HG02623 (cell line): Measurements from ENCODE around the gene MED12L.
"Not testable (repeated sequence)": the region's sequence is repeated elsewhere in the genome, so short reads cannot be mapped to it uniquely, and the experiment has no call there.

Experiments used
- ATAC-seq: cut with Tn5 transposase; IDR thresholded peaks from one replicate; pipeline ENCODE4 v1.9.1; 2021; ENCODE audit warnings: moderate library complexity; ENCODE audit not compliant: unreplicated experiment

The MED12L gene

DNA sequence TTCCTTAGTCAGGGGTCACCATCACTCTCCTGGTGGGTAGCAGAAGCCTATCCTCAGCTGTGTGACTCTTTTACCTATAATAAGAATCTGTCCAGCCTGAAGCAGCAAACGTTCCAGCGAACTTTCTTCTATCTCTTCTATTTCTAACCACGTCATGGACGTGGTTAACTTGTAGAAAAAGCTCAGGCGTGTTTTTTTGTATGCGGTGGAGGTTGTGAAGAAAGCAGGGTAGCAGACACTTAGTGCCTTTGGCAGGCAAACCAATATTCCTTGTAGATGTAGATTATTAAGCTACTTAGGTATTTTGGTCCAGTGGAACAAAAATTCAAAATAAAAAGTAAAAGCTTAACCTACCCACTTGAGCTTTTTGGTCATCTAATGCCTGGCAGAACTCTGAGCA lies 149.4 kb downstream of the MED12L start:
- no peak for ATAC-seq

GRCh38 chr3:151236316-151236715 lies 150.9 kb downstream of the MED12L start:
- ATAC-seq, result no peak

DNA sequence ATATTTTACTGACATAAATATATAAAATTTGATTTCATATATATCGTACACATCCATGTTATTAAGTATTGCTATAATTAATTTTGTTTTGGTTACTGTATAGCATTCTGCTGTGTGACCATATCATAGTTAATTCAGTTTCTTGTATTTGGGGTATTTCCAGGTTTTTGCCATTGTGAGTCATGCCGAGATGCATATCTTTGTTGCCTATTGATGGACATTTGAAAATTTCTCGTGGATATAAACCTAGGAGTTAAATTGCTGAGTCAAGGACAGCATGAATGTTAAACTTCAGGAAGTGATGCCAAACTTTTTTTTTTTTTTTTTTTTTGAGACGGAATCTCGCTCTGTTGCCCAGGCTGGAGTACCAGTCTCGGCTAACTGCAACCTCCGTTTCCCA lies 151.3 kb downstream of the MED12L start:
- ATAC-seq, result no peak

DNA sequence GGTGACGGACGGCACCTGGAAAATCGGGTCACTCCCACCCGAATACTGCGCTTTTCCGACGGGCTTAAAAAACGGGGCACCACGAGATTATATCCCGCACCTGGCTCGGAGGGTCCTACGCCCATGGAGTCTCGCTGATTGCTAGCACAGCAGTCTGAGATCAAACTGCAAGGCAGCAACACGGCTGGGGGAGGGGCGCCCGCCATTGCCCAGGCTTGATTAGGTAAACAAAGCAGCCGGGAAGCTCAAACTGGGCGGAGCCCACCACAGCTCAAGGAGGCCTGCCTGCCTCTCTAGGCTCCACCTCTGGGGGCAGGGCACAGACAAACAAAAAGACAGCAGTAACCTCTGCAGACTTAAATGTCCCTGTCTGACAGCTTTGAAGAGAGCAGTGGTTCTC lies 156.5 kb downstream of the MED12L start:
- ATAC-seq, result not testable (repeated sequence)

DNA sequence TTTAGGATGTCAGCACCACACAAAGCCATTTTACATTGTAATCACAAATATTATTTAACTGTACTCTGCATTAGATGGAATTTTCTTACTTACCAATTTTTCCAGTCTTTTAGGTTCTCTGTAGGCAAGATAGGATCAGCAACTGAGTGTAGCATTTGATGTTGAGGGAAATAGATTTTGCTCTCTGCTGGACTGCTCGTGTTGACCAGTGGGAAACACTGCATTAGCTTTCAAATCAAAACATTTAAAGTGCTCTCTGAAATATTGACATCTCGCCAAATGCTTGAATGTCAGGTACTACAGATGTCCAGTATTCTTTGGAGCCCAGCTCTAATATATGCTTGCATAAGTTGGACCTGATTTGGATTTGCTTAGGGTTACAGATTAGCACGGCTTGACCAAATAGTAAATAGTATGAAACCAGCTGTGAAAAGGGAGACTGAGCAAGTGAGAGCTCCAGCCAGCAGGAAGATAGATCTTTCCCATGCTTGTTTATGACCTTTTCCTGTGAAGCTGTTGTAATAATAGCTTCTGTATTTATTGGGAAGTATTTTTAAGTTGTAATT lies 163.4 kb downstream of the MED12L start:
- ATAC-seq, result no peak

- ATAC-seq, result no peak
Observed at GRCh38 chr3:151256749-151257148, 171.3 kb downstream of the MED12L start.

DNA sequence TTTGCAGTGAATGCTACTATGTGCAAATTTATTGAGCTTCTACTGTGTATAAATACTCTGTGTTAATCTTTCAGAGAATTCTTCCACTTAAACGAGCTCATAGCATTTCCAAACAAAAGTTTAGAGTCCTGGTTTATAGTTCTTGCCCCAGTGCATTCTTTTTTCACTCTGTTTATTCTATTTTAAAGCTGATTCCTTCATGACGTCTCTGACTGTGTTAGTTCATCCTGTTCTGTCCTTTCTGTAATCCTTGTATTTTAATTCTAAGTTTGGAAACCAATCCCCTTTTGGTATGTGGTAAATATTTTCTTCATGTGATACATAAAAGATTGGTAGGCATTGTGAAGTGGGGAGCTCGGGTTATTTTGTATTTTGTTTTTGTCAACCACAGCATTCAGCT lies 174.2 kb downstream of the MED12L start:
- no peak for ATAC-seq

DNA sequence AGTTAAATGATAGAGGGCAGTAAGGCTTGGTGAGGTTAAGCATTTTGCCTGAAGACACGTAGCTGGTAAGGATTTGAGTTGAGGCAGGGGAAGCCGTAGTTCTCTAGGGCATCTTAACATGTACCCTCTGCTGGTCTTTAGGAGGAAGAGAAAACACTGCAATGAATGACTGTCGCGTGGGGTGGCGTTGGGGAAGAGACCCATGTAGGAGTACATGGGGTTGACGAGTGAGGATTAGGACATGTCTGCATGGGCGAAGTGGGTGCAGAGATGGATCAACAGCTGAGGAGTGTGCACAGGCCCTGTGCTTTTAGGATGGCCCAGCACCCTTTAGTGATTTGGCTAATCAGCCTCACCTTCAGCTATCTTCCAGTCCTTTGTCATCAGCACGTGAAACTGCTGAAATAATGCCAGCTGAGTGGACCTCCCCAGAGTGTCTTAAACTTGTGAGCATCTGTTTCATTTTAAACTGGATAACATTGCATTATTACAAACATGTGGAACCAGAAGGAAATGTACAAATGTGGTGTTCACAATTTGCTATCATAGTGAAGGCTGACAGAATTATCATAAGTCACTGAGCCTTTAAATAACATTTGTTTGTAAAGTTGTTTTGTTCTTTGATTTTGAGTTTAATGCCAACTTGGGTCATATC lies 177.5 kb downstream of the MED12L start:
- no peak for ATAC-seq

DNA sequence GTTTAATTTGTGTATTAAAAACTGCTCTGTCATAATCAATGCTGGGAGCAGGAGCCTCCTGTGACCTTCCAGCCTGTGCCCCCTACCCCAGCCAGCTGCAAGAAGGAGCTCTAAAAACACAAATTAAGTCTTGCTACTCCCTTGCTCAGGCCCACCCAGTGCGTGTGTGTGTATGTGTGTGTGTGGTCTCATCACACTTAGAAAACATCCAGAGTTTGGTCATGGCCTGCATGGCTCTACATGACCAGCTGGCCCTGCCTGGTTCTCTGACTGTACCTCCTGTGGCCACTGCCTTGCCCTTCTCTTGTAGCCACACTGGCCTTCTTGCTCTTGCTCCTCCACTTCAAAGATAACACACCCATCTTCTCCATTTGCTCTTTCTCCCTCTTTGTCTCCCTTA lies 179.1 kb downstream of the MED12L start:
- ATAC-seq, result no peak

DNA sequence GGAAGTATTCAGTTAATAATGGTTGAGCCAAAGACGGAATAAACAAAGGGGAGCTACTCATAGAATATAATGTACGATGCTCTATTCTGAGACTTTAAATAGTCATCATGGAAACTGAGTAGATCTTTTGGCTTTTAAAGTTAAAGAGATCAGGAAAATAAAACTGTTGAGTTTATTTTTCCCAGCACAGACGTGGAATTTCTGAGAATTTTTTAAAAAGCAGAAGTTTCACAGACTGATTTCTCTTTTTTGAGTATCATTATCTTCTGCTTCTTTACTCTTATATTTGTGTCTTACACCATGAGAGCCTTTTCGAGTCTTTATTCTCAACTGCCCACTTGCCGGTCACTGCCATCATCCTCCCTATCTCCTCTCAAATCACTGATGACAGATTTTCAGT lies 179.7 kb downstream of the MED12L start:
- no peak for ATAC-seq

GRCh38 chr3:151265866-151266265 lies 180.4 kb downstream of the MED12L start:
- ATAC-seq, result peak; percentile 96

DNA sequence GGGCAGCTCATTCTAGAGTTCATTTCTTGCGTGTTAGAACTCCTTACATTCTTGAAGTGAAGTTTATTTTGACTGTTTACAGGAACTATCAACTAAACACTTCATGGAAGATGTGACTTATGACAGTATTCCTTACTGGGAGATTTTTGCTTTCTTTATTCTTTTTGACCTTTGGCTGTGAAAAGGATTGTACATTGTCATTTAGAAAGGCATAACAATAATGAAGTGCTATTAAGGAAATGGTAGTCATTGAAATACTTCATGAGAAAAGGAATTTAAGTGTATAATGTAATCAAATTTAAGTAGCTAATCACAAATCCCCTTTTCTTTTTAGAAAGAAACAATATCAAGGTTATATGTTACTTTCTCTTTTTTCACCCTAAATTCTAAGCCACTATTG lies 181.6 kb downstream of the MED12L start:
- ATAC-seq, result no peak

DNA sequence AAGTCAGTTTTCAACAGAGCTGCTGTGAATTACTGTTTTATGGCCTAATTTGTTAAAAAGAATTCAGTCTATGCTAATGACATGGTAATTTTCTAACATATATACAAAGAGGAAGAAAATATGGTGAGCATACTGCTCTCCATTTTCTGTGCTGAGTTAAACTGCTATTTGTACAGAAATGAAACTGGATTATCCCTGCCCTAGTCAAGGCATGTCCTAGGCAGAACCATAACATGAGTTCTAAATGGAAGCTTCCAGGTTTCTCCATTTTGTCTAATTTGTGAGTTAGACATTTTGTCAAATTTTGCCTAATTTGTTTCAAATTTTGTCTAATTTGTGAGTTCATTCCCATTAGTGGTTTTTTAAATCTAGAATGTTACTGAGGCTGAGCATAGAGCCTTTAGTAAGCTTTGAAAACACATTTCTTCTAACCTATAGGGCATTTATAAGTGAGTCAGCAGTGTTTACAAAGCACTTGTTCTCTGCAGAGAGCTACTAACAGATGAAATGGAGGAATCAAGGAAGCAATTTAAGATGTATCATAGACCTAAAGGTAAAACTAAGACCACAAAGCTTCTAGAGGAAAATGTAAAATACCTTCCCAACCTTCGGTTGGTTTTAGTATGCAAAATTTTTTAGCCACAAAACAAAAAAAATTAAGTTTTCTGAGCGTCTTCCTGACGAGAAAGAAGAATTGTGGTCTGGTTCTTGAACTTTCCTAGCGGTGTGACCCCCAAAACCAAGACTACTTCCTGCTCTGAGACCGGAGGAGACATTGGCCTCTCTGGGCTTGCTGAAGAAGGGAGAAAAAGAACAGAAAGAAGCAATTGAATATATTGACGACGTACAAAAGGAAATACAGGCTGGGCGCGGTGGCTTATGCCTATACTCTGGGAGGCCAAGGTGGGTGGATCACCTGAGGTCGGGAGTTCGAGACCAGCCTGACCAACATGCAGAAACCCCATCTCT lies 183.1 kb downstream of the MED12L start:
- peak; percentile 56 for ATAC-seq

- no peak for ATAC-seq
Observed at GRCh38 chr3:151269631-151270030, 184.2 kb downstream of the MED12L start.

DNA sequence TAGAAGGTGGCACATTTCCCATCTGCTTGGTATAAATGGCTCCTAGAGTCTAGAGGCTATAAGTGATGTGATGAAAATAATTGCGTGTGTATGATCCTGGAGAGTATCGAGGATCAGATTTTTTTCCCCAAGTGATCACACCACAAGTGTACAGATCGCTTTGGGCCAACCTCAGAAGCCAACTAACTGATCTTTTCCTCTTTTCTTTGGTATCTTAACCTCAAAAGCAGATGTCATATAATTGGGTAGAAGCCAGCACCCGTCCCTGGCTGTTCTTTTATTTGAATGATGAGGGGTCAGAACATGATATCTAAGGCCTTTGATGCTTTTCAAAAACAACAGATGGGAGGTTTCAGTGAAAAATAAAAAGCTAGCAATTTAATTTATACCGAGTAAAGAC lies 189.6 kb downstream of the MED12L start:
- ATAC-seq, result no peak

- ATAC-seq, result peak; percentile 17
Observed at GRCh38 chr3:151276038-151276686, 190.7 kb downstream of the MED12L start.

DNA sequence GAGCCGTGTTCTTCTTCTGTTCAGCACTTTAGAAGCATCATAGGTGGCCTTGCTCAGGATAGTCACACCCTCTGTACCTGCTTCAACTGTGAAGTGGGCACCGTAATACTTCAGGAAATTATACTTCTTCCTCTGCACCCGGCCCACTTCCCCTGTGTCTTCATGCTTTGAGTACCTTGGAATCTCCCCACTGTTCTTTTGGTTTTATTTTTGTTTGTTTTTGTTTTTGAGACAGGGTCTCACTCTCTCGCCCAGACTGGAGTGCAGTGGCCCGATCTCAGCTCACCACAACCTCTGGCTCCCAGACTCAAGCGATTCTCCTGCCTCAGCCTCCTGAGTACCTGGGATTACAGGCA lies 191.2 kb downstream of the MED12L start:
- ATAC-seq, result peak; percentile 54

DNA sequence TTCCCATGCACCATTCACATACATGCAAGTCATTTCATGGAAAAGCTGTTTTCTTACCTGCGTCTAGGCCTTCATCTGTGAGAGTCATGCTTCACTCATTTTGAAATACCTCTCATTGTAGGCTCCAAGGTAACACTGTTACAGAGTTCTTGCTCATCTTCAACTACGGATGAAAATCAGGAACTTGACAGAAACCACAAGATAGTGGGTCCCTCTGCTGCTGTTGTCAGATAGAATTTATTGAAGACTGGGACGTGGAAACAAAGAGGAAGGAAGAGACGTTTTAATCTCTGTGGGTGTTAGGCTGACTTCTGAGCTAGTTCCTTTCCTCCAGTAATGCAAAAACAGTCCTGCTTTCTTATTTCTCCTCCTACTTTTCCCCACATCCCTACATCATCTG lies 192.8 kb downstream of the MED12L start, which contains the start of gene P2RY14:
Gene P2RY14 (minus strand): TSS at position 313 of the 400 bp plus-strand sequence. CDS start 64,226 bp downstream, outside the sequence.
- no peak for ATAC-seq

DNA sequence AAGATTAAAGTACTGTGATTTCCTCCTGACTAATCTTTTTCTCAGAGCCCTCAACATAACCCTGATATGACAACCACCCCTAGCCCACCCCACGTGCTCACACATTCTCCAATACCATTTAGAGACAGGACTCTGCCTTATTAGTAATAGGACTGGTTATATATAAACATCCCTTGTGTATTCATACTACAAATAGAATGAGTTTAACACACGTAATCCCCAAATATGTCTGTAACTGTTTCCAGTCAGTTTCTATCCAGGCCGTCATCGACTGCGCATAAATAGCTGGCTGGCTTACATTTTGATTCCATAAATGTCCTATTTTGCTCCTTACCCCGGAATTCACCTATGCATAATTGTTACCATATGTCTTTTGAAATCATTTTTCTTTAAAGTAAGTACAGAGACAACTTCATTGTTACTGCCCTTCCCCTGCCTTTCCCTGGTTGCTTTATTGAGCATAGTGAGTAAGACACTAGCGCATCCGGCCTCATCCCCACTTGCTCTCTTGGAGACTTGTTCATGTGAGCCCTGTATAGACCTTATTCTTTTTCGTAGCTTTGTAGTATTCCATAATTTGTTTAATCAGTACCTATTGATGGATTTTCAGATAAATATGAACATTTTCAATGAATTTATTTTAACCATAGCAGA lies 196.3 kb downstream of the MED12L start:
- ATAC-seq, result no peak

GRCh38 chr3:151282921-151283320 lies 197.5 kb downstream of the MED12L start:
- ATAC-seq, result peak; percentile 50

GRCh38 chr3:151283387-151283786 lies 197.9 kb downstream of the MED12L start:
- ATAC-seq, result no peak
